Right cardiac atrium (tissue), 5 donors: ENCODE results near the gene SBSN. TPM values are rescaled to one million over a fixed set of nuclear protein-coding genes. Genes with fewer than 3 reads are reported as not detected.

Experiments used
- ATAC-seq, 2 donors: fragments of 200-7000 bp; cut with Tn5 transposase; one replicate each; pipeline versions ENCODE4 v1.8.0 to v1.9.1; 2020; ENCODE audit warnings: moderate library complexity in 2 of 2, mild to moderate bottlenecking in 1 of 2
- DNase-seq, 3 donors: peaks; one replicate each; pipeline ENCODE4 v3.0.0-alpha.2; 2020
- H3K27ac ChIP-seq: one replicate; pipeline ENCODE4 v1.5.1; 2013; ENCODE audit warnings: mild to moderate bottlenecking, low read length, control low read depth, moderate library complexity
- H3K27me3 ChIP-seq: one replicate; pipeline ENCODE4 v1.6.1; 2013; ENCODE audit not compliant: control insufficient read depth, insufficient read depth
- H3K4me1 ChIP-seq: one replicate; pipeline ENCODE4 v1.6.1; 2013; ENCODE audit warnings: low read length; ENCODE audit not compliant: control insufficient read depth, insufficient read depth
- H3K4me3 ChIP-seq: one replicate; pipeline ENCODE4 v1.5.1; 2013; ENCODE audit warnings: low read length, control low read depth
- H3K9me3 ChIP-seq: one replicate; pipeline ENCODE4 v1.6.1; 2013; ENCODE audit warnings: low read length; ENCODE audit not compliant: control insufficient read depth
- WGBS: extraction: QIAGEN DNeasy Blood & Tissue Kit; methylation state at CpG from one replicate; pipeline ENCODE4 v1.1.7; 2013; 5-methylcytosine and 5-hydroxymethylcytosine counted together
- intact Hi-C, 4 donors: fragments of 100-400 bp; cut with DNase I; formaldehyde crosslinking; loops; one replicate each; pipeline versions ENCODE4 v1.11.0 to v1.14.0; 2022 to 2023
- polyA plus RNA-seq: library from polyadenylated mRNA; stranded (reverse); fragments of 200-250 nt; gene quantifications from one replicate; pipeline ENCODE4 v1.2.3, GENCODE V29; 2013
- total RNA-seq, 4 donors: library from RNA; stranded (reverse); fragmentation: NEBNext Ultra II Directional; extraction: Animal tissue kit (Norgen Biotek cat#: 25700); gene quantifications; one replicate each; pipeline ENCODE4 v1.2.1, GENCODE V29; 2021
- donor health status: healthy with polysubstance abuse.
- donor health status: DM: no; HTN: yes; CAD: no.
- donor health status: DM: no; HTN: no; CAD: no.
- donor health status: DM: no; HTN: yes; CAD: no; lungs with severe emphysema.
- donor health status: DM: yes; HTN: yes; CAD: no.

SBSN gene
- total and polyA plus RNA-seq, 5 donors, result not detected

DNA sequence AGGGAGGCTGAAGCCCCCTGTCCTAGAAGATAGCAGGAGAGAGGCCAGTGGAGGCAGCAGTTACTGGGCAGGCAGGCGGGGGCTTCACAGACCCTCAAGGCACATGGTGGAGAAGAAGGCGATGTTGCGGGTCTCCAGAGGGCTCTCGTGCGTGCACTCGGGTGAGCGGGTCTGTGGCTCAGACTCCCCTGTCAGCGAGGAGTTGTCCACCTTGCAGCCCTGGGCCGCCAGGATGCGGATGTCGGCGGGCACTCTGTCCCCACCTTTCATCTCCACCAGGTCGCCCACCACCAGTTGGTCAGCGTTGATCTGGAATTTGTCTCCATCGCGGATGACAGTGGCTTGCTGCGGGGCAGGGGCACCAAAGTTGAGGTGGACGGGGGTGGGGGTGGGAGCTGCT, 32.2 kb upstream of the SBSN start:
- Histone ChIP-seq H3K4me3 (no peak overlapping the region), H3K27me3 (no peaks in the 10 kb centered on the region), H3K4me1 (no peaks in the 10 kb centered on the region), H3K9me3 (no peaks in the 10 kb centered on the region), H3K27ac (no peak overlapping the region)
- ATAC-seq, result no peak
- WGBS, result 84% methylated on average over 18 of the region's 18 CpGs
- intact Hi-C loops, result no loop called here
- peak in 1 of 3 donors; percentile 50 for DNase-seq

DNA sequence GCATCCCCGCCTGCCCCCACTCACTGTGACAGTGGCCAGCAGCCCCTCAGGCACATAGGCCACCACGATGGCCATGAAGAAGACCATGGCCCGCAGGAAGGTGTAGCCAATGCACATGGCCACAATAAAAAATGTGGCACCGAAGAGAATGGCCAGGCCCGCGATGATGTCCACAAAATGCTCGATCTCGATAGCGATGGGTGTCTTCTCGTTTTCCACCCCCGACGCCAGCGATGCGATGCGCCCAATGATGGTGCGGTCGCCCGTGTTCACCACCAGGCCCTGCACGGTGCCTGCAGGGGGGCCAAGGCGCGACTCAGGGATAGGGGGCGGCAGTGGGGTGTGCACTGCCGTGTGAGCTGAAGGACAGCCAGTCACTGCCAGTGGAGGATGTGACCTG, 31.7 kb upstream of the SBSN start:
- intact Hi-C loops, result no loop called here
- no peak overlapping the region for H3K27ac ChIP-seq
- no peaks in the 10 kb centered on the region for H3K27me3 ChIP-seq
- WGBS, result 89% methylated on average over 23 of the region's 23 CpGs
- ATAC-seq (no peak), DNase-seq (peak in 1 of 3 donors; percentile 33)
- no peaks in the 10 kb centered on the region for H3K9me3 ChIP-seq
- no peaks in the 10 kb centered on the region for H3K4me1 ChIP-seq
- H3K4me3 ChIP-seq, result no peak overlapping the region

DNA sequence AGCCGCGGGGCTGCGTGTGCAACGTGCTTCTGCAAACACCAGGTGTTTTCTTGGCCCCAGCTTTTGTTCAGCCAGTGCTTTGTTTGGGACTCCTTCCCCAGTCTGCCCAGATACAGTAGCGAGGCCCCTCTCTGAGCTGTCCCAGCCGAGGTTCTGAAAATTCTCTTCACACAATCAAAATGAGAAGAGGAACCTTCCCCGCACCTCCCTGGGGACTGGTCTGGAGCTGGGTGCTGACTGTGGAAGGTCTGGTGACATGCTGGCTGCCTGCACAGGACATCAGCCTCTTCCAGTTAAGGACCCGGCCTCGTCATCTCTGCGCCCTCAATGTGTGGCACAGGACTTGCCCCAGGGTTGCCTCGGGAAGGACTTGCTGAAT, 31.2 kb upstream of the SBSN start:
- ATAC-seq (no peak), DNase-seq (no peak)
- Histone ChIP-seq H3K4me3 (no peak overlapping the region), H3K27me3 (no peaks in the 10 kb centered on the region), H3K27ac (no peak overlapping the region), H3K9me3 (no peaks in the 10 kb centered on the region), H3K4me1 (no peaks in the 10 kb centered on the region)
- intact Hi-C loops, result no loop called here
- 68% methylated on average over 11 of the region's 11 CpGs for WGBS

DNA sequence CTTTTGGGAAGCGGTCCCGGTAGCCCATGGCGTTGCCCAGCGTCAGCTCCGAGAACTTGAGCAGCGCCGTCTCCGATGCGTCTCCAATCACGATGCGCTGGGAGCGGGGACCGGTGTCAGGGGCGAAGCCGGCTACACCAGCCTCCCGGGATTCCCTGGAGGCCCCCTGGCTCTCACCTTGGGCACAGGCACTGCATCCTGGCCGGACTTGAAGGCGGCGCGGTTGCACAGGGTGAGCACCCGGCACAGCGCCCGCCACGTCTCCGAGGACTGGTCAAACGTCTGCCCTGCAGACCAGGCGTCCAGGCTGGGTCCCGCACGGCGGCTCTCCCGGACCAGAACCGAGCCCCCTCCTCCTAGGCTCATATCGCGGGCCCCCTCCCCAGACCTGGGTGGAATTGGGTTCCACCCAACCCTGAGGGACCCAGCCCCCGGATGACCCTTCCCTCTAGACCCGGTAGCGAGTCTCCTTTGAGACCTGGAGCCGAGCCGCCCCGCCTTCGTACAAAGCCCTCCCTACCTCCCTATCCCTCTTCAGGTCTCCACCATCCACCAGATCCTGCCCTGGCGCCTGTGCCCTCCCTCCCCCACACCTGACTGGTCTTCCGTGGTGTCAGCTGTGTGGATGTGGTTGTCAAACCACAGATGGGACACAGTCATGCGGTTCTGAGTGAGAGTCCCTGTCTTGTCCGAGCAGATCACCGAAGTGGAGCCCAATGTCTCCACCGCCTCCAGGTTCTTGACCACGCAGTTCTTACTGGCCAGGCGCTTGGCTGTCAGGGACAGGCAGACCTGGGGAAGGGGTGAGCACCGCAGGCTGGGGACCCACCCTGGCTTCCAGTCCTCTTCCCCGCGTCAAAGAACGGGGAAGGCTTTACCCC, 30.5 kb upstream of the SBSN start:
- Histone ChIP-seq H3K27ac (no peak overlapping the region), H3K4me1 (no peaks in the 10 kb centered on the region), H3K9me3 (no peaks in the 10 kb centered on the region), H3K27me3 (no peaks in the 10 kb centered on the region), H3K4me3 (peak overlapping the region; percentile 30)
- DNase-seq, result peak in 1 of 3 donors; percentile 56
- intact Hi-C loops, result no loop called here
- no peak for ATAC-seq
- 31% methylated on average over 53 of the region's 53 CpGs for WGBS

DNA sequence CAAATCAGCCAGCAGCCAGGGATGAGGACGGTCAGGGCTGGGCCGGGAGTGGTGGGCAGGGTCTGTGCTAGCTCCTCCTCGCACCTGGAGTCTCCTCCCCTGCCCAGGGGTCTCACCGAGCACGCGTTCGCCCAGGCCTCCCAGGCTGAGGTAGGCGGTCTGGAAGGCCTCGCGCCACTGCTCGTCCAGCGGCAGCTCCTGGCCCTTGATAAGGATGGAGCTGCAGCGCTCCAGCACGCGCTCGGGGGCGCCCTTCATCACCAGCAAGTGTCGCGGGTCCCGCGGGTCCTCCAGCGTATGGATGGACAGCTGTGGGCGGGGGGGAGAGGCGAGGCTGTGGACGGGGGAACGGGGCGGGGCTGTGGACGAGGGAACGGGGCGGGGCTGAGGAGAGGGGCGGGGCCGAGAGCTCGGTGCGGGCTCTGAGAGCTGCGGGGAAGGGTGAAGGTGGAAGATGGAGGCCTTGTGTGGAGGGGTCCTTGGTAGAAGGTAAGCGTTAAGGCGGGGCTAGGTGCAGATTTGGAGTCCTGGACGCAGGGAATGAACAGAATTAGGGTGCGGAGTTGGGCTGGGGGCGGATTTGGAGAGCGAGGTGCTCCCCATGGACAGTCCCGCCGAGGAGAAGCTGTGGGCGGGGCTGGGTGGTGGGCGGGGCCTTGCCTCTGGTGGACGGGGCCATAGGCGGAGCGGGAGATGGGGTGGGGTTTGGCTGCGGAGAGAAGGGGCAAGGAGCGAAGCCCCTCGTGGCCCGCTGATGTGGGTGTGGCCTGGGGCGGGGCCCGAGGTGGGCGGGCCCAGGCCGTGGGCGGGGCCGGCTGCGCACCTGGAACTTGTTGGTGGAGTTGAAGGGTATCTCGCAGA, 29.7 kb upstream of the SBSN start:
- Histone ChIP-seq H3K27ac (no peak overlapping the region), H3K27me3 (no peaks in the 10 kb centered on the region), H3K4me3 (peak overlapping the region; percentile 30), H3K9me3 (no peaks in the 10 kb centered on the region), H3K4me1 (no peaks in the 10 kb centered on the region)
- 3% methylated on average over 60 of the region's 60 CpGs for WGBS
- intact Hi-C loops, result no loop called here
- DNase-seq, result peak; percentile 72 to 88 (median 86)
- ATAC-seq, result peak; percentile 62 to 83

DNA sequence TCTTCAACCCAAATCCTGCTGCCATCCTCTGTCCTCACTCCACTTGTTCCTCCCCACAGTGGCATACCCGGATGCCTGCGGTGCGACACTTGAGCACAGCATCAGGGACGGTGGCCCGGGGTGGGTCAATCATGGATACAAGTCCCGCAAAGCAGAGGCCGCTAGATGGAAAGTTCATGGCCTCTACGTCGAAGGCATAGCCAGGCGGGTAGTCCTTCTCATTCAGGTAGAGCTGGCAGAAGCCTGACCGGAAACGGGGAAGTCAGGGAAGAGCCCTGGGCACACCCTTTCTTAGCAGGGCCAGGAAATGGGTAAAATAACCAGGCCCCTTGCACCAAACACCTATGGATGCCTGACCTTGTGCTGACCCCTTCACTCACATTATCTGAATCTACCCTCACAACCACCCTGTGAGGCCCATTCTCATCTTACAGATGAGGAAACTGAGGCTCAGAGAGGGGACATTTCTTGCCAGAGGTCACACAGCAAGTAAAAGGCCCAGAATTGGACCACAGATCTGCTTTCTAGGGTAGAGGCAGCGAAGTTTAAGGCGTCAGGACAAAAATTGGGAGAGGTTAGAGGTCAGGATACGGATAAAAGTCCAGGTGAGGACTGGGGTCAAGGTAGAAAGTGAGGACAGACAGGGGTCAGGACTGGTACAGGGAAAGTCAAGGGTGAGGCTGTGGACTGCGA, 28.9 kb upstream of the SBSN start:
- Histone ChIP-seq H3K4me3 (no peak overlapping the region), H3K9me3 (no peaks in the 10 kb centered on the region), H3K27ac (no peak overlapping the region), H3K27me3 (no peaks in the 10 kb centered on the region), H3K4me1 (no peaks in the 10 kb centered on the region)
- ATAC-seq, result no peak
- intact Hi-C loops, result no loop called here
- WGBS, result 79% methylated on average over 16 of the region's 16 CpGs
- peak in 1 of 3 donors; percentile 37 for DNase-seq

DNA sequence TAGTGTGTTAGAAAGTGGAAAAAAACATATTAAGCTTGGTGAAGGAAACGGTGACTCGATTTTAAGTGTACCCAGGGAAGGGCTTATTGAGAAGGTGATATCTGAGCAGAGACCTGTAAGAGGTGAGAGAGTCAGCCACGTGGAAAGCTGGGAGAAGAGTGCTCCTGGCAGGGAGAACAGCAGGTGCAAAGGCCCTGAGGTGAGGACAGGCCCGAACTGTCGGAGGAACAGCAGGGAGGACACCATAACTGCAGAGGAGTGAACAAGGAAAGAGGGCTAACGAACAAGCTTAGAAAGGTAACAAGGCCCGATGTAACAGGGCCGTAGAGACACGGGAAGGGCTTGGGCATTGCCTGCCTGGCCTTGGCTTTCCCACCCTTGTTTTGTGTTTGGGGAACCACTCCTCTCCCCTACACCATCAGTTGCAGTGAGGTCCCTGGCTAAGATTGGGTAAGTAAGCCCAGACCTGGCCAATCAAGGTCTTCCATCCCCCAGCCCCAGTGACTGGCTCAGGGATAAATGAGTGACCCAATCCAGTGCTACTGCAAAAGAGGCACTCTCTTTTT, 28.0 kb upstream of the SBSN start:
- intact Hi-C loops, result no loop called here
- no peaks in the 10 kb centered on the region for H3K9me3 ChIP-seq
- no peak for ATAC-seq
- DNase-seq, result peak in 1 of 3 donors; percentile 12
- no peak overlapping the region for H3K27ac ChIP-seq
- H3K27me3 ChIP-seq, result no peaks in the 10 kb centered on the region
- H3K4me3 ChIP-seq, result no peak overlapping the region
- 85% methylated on average over 9 of the region's 9 CpGs for WGBS
- H3K4me1 ChIP-seq, result no peaks in the 10 kb centered on the region

DNA sequence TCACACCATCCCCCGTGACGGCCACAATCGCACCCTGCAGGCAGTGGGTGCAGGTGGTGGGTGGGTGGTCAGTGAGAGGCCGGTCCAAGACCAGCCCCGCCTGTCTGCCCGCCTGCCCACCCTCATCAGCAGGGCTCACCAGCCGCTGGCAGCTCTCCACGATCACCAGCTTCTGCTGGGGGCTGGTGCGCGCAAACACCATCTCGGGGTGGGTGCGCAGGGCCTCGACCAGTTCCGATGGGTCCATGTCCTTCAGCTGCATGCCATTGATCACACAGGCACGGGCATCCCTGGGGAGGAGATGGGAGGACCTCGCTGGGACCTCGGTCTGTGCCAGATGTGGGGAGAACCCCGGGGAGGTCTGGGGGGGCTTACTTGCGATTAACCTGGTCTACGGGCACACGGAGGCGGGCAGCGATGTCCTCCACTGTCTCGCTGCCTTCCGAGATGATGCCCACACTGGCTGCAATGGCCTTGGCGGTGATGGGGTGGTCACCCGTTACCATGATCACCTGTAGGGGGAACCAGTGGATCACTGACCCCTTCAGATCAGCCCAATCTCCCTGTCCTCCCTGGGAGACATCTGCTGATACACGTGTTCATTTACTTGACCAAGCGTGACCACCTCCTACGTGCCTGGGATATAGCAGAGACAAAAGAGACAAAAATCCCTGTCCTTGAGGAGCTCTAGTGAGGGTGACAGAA, 27.3 kb upstream of the SBSN start:
- H3K27ac ChIP-seq, result no peak overlapping the region
- no peaks in the 10 kb centered on the region for H3K9me3 ChIP-seq
- no peak overlapping the region for H3K4me3 ChIP-seq
- H3K27me3 ChIP-seq, result no peaks in the 10 kb centered on the region
- peak in 1 of 3 donors; percentile 30 for DNase-seq
- no peak for ATAC-seq
- intact Hi-C loops, result no loop called here
- 65% methylated on average over 30 of the region's 30 CpGs for WGBS
- H3K4me1 ChIP-seq, result no peaks in the 10 kb centered on the region

DNA sequence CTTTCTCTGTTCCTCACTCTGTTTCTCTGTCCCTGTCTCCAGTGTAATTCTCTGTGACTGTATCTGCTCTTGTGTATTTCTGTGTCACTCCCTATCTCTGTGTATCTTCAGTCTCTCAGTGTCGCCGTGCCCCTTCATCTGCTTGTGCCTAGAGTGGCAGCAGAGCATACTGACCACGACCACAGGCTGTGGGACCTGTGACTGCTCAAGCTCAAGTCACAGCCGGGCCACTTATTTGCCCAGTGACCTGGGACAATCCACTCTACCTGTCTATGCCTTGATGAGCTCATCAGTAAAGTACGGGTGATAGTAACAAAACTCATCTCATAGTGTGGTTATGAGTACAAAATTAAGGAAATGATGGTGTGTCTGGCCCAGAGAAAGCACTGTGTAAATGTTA, 26.0 kb upstream of the SBSN start:
- Histone ChIP-seq H3K27ac (no peak overlapping the region), H3K4me1 (no peaks in the 10 kb centered on the region), H3K27me3 (no peaks in the 10 kb centered on the region), H3K9me3 (no peaks in the 10 kb centered on the region), H3K4me3 (no peak overlapping the region)
- DNase-seq (peak in 1 of 3 donors; percentile 12), ATAC-seq (no peak)
- intact Hi-C loops, result no loop called here
- WGBS, result 59% methylated on average over 5 of the region's 5 CpGs

DNA sequence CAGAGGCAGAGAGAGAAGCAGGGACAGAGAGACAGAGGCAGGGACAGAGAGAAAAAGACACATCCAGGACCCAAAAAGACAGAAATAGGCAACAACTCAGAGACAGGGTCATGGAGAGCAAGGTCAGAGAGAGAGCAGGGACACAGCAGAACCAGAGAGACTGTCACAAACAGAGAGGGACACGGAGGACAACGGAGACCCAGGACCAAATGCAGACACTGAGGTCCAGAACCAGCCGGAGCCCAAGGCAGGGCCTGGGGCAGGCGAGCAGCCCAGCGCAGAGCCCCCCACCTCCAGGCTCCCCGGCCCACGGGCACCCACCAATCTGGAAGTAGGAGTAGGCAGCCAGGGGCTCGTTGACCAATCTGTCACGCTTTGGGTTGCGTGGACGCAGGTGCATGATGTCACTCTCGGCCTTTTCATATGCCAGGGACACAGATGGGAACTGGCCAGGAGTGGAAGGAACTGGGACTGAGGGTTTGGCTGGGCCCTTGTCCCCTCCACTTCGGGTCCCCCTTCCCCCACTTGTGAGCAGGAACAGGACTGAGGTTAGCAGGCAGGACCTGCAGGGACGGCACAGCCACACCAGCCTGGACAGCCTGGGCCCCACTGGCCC, 25.4 kb upstream of the SBSN start:
- Histone ChIP-seq H3K27me3 (no peaks in the 10 kb centered on the region), H3K4me1 (no peaks in the 10 kb centered on the region), H3K27ac (no peak overlapping the region), H3K9me3 (no peaks in the 10 kb centered on the region), H3K4me3 (no peak overlapping the region)
- WGBS, result 68% methylated on average over 14 of the region's 14 CpGs
- intact Hi-C loops, result no loop called here
- peak in 1 of 3 donors; percentile 41 for DNase-seq
- ATAC-seq, result no peak
